Kidney glomerular epithelial cell (primary cell): ENCODE results near the gene TIE1.

ENCODE experiments used
- DNase-seq: peaks from one replicate; lab custom pipeline; 2025; lab: John Stamatoyannopoulos, UW

TIE1 gene

GRCh38 chr1:43293896-43294760 lies 6.7 kb upstream of the TIE1 start:
- DNase-seq = peak; percentile 36

- no peak for DNase-seq
Measured at GRCh38 chr1:43294761-43295160, 6.0 kb upstream of the TIE1 start.

- no peak for DNase-seq
Measured at GRCh38 chr1:43296207-43296606, 4.6 kb upstream of the TIE1 start.

GRCh38 chr1:43298055-43298454 lies 2.7 kb upstream of the TIE1 start:
- DNase-seq = no peak

GRCh38 chr1:43299101-43299500 lies 1.7 kb upstream of the TIE1 start:
- no peak for DNase-seq

GRCh38 chr1:43302201-43302600 lies 1.4 kb downstream of the TIE1 start:
- DNase-seq = no peak

GRCh38 chr1:43302721-43303470 lies 2.1 kb downstream of the TIE1 start:
- DNase-seq = peak; percentile 70

GRCh38 chr1:43303471-43304313 lies 2.9 kb downstream of the TIE1 start:
- no peak for DNase-seq

GRCh38 chr1:43304314-43304681 lies 3.5 kb downstream of the TIE1 start:
- DNase-seq = no peak

GRCh38 chr1:43304771-43305300 lies 4.1 kb downstream of the TIE1 start:
- no peak for DNase-seq

GRCh38 chr1:43305461-43305860 lies 4.7 kb downstream of the TIE1 start:
- no peak for DNase-seq

GRCh38 chr1:43305926-43306687 lies 5.3 kb downstream of the TIE1 start:
- no peak for DNase-seq

- DNase-seq = no peak
Measured at GRCh38 chr1:43306688-43307457, 6.1 kb downstream of the TIE1 start.

GRCh38 chr1:43307458-43308158 lies 6.8 kb downstream of the TIE1 start:
- no peak for DNase-seq

GRCh38 chr1:43308635-43309404 lies 8.0 kb downstream of the TIE1 start:
- no peak for DNase-seq

- DNase-seq = no peak
Measured at GRCh38 chr1:43309405-43310025, 8.7 kb downstream of the TIE1 start.

GRCh38 chr1:43311521-43311920 lies 10.7 kb downstream of the TIE1 start:
- no peak for DNase-seq

- no peak for DNase-seq
Measured at GRCh38 chr1:43312212-43312623, 11.4 kb downstream of the TIE1 start.
